ENCODE data around the gene SRPK3.

SRPK3 gene

DNA sequence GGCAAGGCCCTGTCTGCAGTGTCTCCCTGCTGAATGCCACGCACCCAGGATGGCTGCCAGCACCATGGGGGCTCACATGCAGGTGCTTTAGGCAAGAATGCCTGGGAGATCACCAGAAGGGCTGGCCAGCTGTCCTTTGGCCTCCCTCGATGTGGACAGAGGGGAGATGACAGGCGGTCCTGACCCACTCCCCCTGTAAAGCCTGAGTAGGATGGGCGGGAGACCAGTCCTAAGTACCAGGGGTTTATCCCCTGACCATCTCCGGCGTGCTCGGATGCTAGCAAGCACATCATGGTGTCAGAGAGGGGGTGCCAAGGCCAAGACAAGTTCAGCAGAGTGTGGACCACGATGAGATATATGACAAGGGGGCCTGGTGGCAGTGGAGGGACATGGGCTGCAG, 44.2 kb downstream of the SRPK3 start:
- no peak for DNase-seq (ENCODE audit: low read depth)
- TF ChIP-seq CTCF (conservative IDR thresholded peaks at IDR 0.05; ENCODE audit: low read depth, low read length): no peak
- H3K4me3 ChIP-seq (ENCODE audit: low read depth, low read length): no peak overlapping the region

- no peak for TF ChIP-seq CTCF (conservative IDR thresholded peaks at IDR 0.05; ENCODE audit: low read depth, low read length)
- H3K4me3 ChIP-seq (ENCODE audit: low read depth, low read length): no peak overlapping the region
These were observed 46.2 kb downstream of the SRPK3 start for GRCh38 chrX:153827016-153827415.

DNA sequence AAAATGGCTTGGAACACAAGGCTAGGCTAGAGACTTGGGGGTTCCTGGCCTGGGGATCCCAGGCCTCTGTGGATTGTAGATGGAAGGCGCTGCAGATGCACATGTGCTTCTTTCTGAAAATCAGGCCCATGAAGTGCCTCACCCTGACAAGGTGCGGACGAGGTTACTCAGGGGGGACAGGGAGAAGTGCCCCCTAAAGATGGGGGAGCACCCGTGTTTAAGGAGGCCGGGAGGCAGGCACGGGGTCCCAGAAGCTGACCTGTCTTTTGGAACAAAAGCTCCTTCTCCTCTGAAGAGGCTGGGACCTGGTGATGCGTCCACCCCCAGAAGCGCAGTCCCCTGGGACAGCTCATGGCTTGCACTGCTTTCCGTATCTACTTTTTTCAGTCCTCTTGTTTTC, 47.1 kb downstream of the SRPK3 start:
- no peak for DNase-seq (ENCODE audit: low read depth)
- TF ChIP-seq CTCF (conservative IDR thresholded peaks at IDR 0.05; ENCODE audit: low read depth, low read length): no peak
- no peak overlapping the region for H3K4me3 ChIP-seq (ENCODE audit: low read depth, low read length)

More at GRCh38 chrX:153827016-153827415, 46.2 kb downstream of the SRPK3 start:
- DNase-seq (ENCODE audit: low read depth): no peak

GRCh38 chrX:153828308-153828707, 47.5 kb downstream of the SRPK3 start:
- peak overlapping the region; percentile 36 for H3K4me3 ChIP-seq (ENCODE audit: low read depth, low read length)
- peak; percentile 38 for DNase-seq (ENCODE audit: low read depth)
- no peak for TF ChIP-seq CTCF (conservative IDR thresholded peaks at IDR 0.05; ENCODE audit: low read depth, low read length)

GRCh38 chrX:153828723-153829548, 48.1 kb downstream of the SRPK3 start:
- H3K4me3 ChIP-seq (ENCODE audit: low read depth, low read length): peak overlapping the region; percentile 36
- peak; percentile 3 for DNase-seq (ENCODE audit: low read depth)
- no peak for TF ChIP-seq CTCF (conservative IDR thresholded peaks at IDR 0.05; ENCODE audit: low read depth, low read length)

DNA sequence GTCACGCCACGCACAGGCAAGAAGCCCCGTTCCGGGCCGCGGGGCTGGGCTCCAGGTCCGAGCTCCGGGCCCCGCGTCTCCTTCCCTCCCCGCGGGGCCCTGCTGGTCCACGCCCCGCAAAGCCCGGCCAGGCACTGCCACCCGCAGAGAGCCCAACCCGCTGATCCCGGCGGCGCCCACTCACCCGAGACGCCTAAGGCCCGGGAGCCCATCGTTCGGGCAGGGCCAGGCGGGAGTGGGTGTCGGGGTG, 48.6 kb downstream of the SRPK3 start:
- TF ChIP-seq CTCF (conservative IDR thresholded peaks at IDR 0.05; ENCODE audit: low read depth, low read length): no peak
- no peak overlapping the region for H3K4me3 ChIP-seq (ENCODE audit: low read depth, low read length)
- no peak for DNase-seq (ENCODE audit: low read depth)

Data from choroid plexus epithelial cell (primary cell).